A673 (cell line): ENCODE results near the gene MAPKAPK3. TPM values are rescaled to one million over a fixed set of nuclear protein-coding genes. Genes with fewer than 3 reads are reported as not detected.

Source experiments
- BruUV-seq: library from RNA; stranded (reverse); fragments of 400-500 nt; replicated peaks from 2 replicates; lab custom pipeline; 2021; lab: Mats Ljungman, UMichigan
- CTCF ChIA-PET: fragments of 300-600 bp; sonication (Branson Sonifier 250); formaldehyde crosslinking; loops from one replicate; lab custom pipeline; 2022; ENCODE audit warnings: antibody characterized with exemption; lab: Charles Lee
- POLR2A ChIA-PET: fragments of 300-600 bp; sonication (Branson Sonifier 250); formaldehyde crosslinking; loops from one replicate; lab custom pipeline; 2022; ENCODE audit warnings: antibody characterized with exemption; ENCODE audit not compliant: low non-redundant PET; lab: Charles Lee
- DNase-seq: peaks from one replicate; pipeline ENCODE4 v3.0.0-alpha.2; 2015; ENCODE audit warnings: low spot score
- H3K27ac ChIP-seq: fragments of 200-600 bp; sonication (generic); 2 replicates; pipeline ENCODE4 v1.5.1; 2016; ENCODE audit warnings: mixed run types, low read depth, mild to moderate bottlenecking, mixed read lengths, antibody characterized with exemption, low read length; ENCODE audit not compliant: poor library complexity, severe bottlenecking
- H3K27me3 ChIP-seq: fragments of 200-600 bp; sonication (generic); replicated peaks from 2 replicates; pipeline ENCODE4 v1.6.1; 2017; ENCODE audit warnings: mixed run types, low read depth, mild to moderate bottlenecking, mixed read lengths, antibody characterized with exemption, low read length; ENCODE audit not compliant: insufficient read depth, poor library complexity
- H3K36me3 ChIP-seq: fragments of 200-600 bp; sonication (generic); 2 replicates; pipeline ENCODE4 v1.6.1; 2016; ENCODE audit warnings: mixed run types, mild to moderate bottlenecking, mixed read lengths, antibody characterized with exemption, low read length; ENCODE audit not compliant: insufficient read depth, poor library complexity, severe bottlenecking
- H3K4me1 ChIP-seq: fragments of 200-600 bp; sonication (generic); 2 replicates; pipeline ENCODE4 v1.6.1; 2017; ENCODE audit warnings: mixed run types, mild to moderate bottlenecking, mixed read lengths, antibody characterized with exemption, low read length; ENCODE audit not compliant: insufficient read depth, poor library complexity, severe bottlenecking
- H3K4me3 ChIP-seq: fragments of 200-600 bp; sonication (generic); 2 replicates; pipeline ENCODE4 v1.5.1; 2016; ENCODE audit warnings: low read depth, mixed run types, mild to moderate bottlenecking, mixed read lengths, low read length; ENCODE audit not compliant: poor library complexity, severe bottlenecking
- H3K9me3 ChIP-seq: fragments of 200-600 bp; sonication (generic); 2 replicates; pipeline ENCODE4 v1.6.1; 2016; ENCODE audit warnings: mixed run types, low read depth, mild to moderate bottlenecking, mixed read lengths, antibody characterized with exemption, low read length; ENCODE audit not compliant: poor library complexity, severe bottlenecking
- CTCF ChIP-seq: fragments of 300-800, 200-600 bp; sonication (generic); conservative IDR thresholded peaks from 2 replicates; pipeline ENCODE4 v1.5.1; 2017; ENCODE audit warnings: low read depth, mild to moderate bottlenecking, antibody characterized with exemption, low read length, moderate library complexity, mixed read lengths
- EZH2 ChIP-seq: fragments of 200-600 bp; sonication (generic); IDR thresholded peaks from 2 replicates; pipeline ENCODE4 v1.6.1; 2017; ENCODE audit warnings: borderline replicate concordance, low read depth, mild to moderate bottlenecking, mixed read lengths, antibody characterized with exemption, low read length; ENCODE audit not compliant: poor library complexity, severe bottlenecking
- intact Hi-C: fragments of 100-400 bp; cut with micrococcal nuclease; formaldehyde crosslinking; loops from one replicate; pipeline ENCODE4 v1.10.0; 2022; ENCODE audit not compliant: unreplicated experiment
- microRNA-seq: library from miRNA; unstranded; fragments of <30 nt; microRNA quantifications from one replicate; pipeline ENCODE4 v1.2.0, GENCODE V29; 2021
- total RNA-seq: library from RNA; stranded (reverse); gene quantifications from 2 replicates; pipeline ENCODE4 v1.2.3, GENCODE V29; 2021

Gene MAPKAPK3
- total RNA-seq, 1 experiment from 2014 or later = 15.8 TPM

DNA sequence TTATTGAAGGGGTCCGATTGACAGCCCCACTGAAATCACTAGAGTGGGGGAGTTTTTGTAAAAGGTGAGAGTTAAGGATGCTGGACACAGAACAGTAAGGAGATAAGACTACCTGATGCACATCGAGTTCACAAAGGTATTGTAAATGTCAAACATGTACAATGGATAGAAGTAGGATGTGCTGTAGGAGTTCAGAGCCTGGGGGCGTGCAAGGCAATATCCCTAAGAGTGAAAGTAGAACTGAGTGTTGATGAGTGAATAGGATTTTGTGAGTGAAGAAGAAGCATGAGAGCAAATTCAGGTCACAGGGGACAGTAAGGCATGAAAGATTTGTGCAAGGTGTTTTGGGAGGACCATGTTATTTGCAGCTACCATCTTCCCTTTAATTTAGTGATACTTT, 79.3 kb downstream of the MAPKAPK3 start:
- Histone ChIP-seq H3K36me3 (no peaks in the 10 kb centered on the region), H3K4me1 (no peaks in the 10 kb centered on the region), H3K27me3 (no peaks in the 10 kb centered on the region), H3K4me3 (no peak overlapping the region), H3K9me3 (no peaks in the 10 kb centered on the region), H3K27ac (no peak overlapping the region)
- intact Hi-C loops = no loop called here
- ChIA-PET POLR2A (no interaction called here), CTCF (no interaction called here)
- DNase-seq = no peak
- no TSS peak for BruUV-seq
- TF ChIP-seq CTCF (no peak), EZH2 (no peak)

DNA sequence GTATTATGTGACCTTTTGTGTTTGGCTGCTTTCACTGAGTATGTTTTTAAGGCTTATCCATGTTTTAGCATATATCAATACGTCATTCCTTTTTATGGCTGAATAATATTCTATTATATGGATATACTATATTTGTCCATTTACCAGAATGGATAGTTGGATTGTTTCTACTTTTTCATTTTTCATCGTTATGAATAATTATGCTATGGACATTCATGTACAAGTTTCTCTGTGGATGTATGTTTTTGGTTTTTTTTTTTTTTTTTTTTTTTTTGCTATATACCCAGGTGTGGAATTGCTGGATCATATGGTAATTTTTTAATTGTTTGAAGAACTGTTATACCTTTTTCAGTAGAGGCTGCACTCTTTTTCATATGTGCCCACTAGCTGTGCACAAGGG, 81.3 kb downstream of the MAPKAPK3 start:
- BruUV-seq = no TSS peak
- ChIA-PET CTCF (no interaction called here), POLR2A (no interaction called here)
- intact Hi-C loops = no loop called here
- no peak overlapping the region for H3K27ac ChIP-seq
- no peaks in the 10 kb centered on the region for H3K9me3 ChIP-seq
- no peaks in the 10 kb centered on the region for H3K27me3 ChIP-seq
- H3K4me3 ChIP-seq = no peak overlapping the region
- DNase-seq = no peak
- H3K4me1 ChIP-seq = no peaks in the 10 kb centered on the region
- no peaks in the 10 kb centered on the region for H3K36me3 ChIP-seq
- TF ChIP-seq CTCF (no peak), EZH2 (no peak)

Small RNA genes within 50 kb of the gene (microRNA-seq; reads per million reads assigned to microRNA genes)
- 8.4 reads per million, percentile 25 among the genes with 10 or more reads in this experiment for gene MIR4787

Other genes starting within 250 kb of the MAPKAPK3 start
- gene CACNA2D2, start 113.5 kb upstream of the MAPKAPK3 start, total RNA-seq = 0.17 and 0.68 TPM in 2 replicates
- gene C3orf18, start 49.4 kb upstream of the MAPKAPK3 start, total RNA-seq = 1.5 and 4.9 TPM in 2 replicates
- 5.7 and 7.9 TPM in 2 replicates for gene HEMK1, start 47.6 kb upstream of the MAPKAPK3 start, total RNA-seq
- gene CISH, start 5.4 kb upstream of the MAPKAPK3 start, total RNA-seq = 0.86 and 1.6 TPM in 2 replicates
- gene DOCK3, start 57.8 kb downstream of the MAPKAPK3 start, total RNA-seq = 0.47 and 0.59 TPM in 2 replicates